Thyroid gland (tissue), 4 donors: Measurements from ENCODE around the gene ROPN1B.
"Not testable (repeated sequence)": the region's sequence is repeated elsewhere in the genome, so short reads cannot be mapped to it uniquely, and the experiment has no call there.

Experiments used
- CTCF ChIP-seq, 6 experiments: fragments of 200-600 bp in 3 of 6; fragments of 450-650 bp in 3 of 6; sonication (generic) in 3 of 6; IDR thresholded peaks; one replicate each; pipeline ENCODE4 v1.5.1; 2016 to 2019; ENCODE audit warnings: antibody characterized with exemption in 6 of 6, mild to moderate bottlenecking in 2 of 6, inconsistent platforms in 1 of 6, moderate library complexity in 1 of 6
- POLR2A ChIP-seq, 2 donors: fragments of 450-650 bp; IDR thresholded peaks; one replicate each; pipeline ENCODE4 v1.6.1; 2017; ENCODE audit warnings: antibody characterized with exemption in 2 of 2, mild to moderate bottlenecking in 2 of 2, moderate library complexity in 1 of 2

DNA sequence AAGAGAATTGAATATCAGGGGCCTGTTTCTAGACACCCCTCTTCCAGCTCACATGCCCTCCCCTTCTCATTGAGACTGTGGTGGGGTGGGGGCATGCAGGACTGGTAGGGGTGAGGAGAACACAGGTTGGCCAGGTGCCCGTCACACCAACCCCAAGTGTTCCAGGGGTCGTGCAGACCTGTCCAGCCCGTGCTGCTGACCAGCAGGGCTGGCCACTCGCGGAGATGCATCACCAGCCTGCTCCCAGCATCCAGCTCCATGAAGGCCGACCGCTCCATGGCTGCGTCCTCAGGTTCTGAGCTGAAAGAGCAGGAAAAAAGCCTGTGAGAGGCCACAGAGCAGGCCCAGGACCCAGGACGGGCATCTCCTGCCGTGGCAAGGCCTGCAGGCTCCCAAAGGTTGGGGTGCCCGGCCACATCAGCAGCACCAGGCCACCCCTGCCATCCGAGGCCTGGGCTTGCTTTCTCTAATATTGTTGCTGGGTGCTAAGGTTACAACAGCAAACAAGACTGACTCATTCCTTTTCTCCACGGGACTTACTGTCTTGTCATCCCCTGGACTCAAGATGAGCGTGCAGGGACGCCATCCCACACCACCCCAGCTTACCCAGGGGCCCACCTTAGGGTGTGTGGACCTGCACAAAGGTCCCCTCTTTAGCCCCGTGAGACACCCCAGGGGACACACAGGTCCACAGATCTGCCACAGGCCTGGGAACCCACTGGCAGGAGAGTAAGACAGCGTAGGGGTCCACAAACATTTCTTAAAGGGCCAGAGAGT, 35.4 kb upstream of the ROPN1B start:
- TF ChIP-seq CTCF, POLR2A (IDR thresholded peaks at IDR 0.05): not testable (repeated sequence)
